ENCODE measurements around the gene PRR29. TPM values are rescaled to one million over a fixed set of nuclear protein-coding genes. Genes with fewer than 3 reads are reported as not detected.
"Not testable (repeated sequence)": the region's sequence is repeated elsewhere in the genome, so short reads cannot be mapped to it uniquely, and the experiment has no call there.

PRR29 gene
- total RNA-seq, 1 donor from 2014 or later, result not detected

- DNase-seq (ENCODE audit: low spot score), result no peak
Observed at GRCh38 chr17:64015447-64015846, 17.3 kb downstream of the PRR29 start.

- DNase-seq (ENCODE audit: low spot score), result no peak
Observed at GRCh38 chr17:64016231-64016784, 18.2 kb downstream of the PRR29 start.

GRCh38 chr17:64016974-64017373, 18.8 kb downstream of the PRR29 start:
- no peak for DNase-seq (ENCODE audit: low spot score)

GRCh38 chr17:64017381-64017980, 19.3 kb downstream of the PRR29 start:
- no peak for DNase-seq (ENCODE audit: low spot score)

GRCh38 chr17:64019551-64019961, 21.4 kb downstream of the PRR29 start:
- DNase-seq (ENCODE audit: low spot score), result not testable (repeated sequence)

- peak; percentile 14 for DNase-seq (ENCODE audit: low spot score)
Observed at GRCh38 chr17:64020056-64020766, 22.1 kb downstream of the PRR29 start, which contains the start of gene ICAM2. ICAM2 (minus strand) TSS chr17:64020633; CDS start chr17:64006691, 13,942 bp downstream.

- DNase-seq (ENCODE audit: low spot score), result no peak
Observed at GRCh38 chr17:64022611-64023063, 24.5 kb downstream of the PRR29 start.

GRCh38 chr17:64024215-64024654, 26.1 kb downstream of the PRR29 start:
- DNase-seq (ENCODE audit: low spot score), result peak; percentile 42

- peak; percentile 14 for DNase-seq (ENCODE audit: low spot score)
Observed at GRCh38 chr17:64024781-64025731, 26.9 kb downstream of the PRR29 start.

GRCh38 chr17:64025732-64026294, 27.7 kb downstream of the PRR29 start:
- peak; percentile 63 for DNase-seq (ENCODE audit: low spot score)

- DNase-seq (ENCODE audit: low spot score), result peak; percentile 59
Observed at GRCh38 chr17:64028874-64029464, 30.8 kb downstream of the PRR29 start.

GRCh38 chr17:64032081-64032480, 33.9 kb downstream of the PRR29 start:
- no peak for DNase-seq (ENCODE audit: low spot score)

- DNase-seq (ENCODE audit: low spot score), result no peak
Observed at GRCh38 chr17:64036198-64036922, 38.2 kb downstream of the PRR29 start.

- DNase-seq (ENCODE audit: low spot score), result no peak
Observed at GRCh38 chr17:64037180-64037579, 39.0 kb downstream of the PRR29 start.

- no peak for DNase-seq (ENCODE audit: low spot score)
Observed at GRCh38 chr17:64037802-64038201, 39.7 kb downstream of the PRR29 start.

- DNase-seq (ENCODE audit: low spot score), result no peak
Observed at GRCh38 chr17:64038331-64039105, 40.4 kb downstream of the PRR29 start.

GRCh38 chr17:64039106-64039400, 40.9 kb downstream of the PRR29 start:
- no peak for DNase-seq (ENCODE audit: low spot score)

GRCh38 chr17:64040206-64040605, 42.1 kb downstream of the PRR29 start:
- DNase-seq (ENCODE audit: low spot score), result no peak

GRCh38 chr17:64041912-64042311, 43.8 kb downstream of the PRR29 start:
- no peak for DNase-seq (ENCODE audit: low spot score)

Measured in umbilical cord (tissue), 2 donors.